CD4-positive, alpha-beta T cell treated with Interferon gamma for 1 hour (primary cell): ENCODE measurements around the gene FAM174C.
"Not testable (repeated sequence)": the region's sequence is repeated elsewhere in the genome, so short reads cannot be mapped to it uniquely, and the experiment has no call there.

Experiments used
- DNase-seq: peaks from one replicate; pipeline ENCODE4 v3.0.0-alpha.2; 2020

FAM174C gene

GRCh38 chr19:1288226-1288612 is 12.9 kb downstream of the FAM174C start:
- no peak for DNase-seq

GRCh38 chr19:1288833-1289685 is 13.7 kb downstream of the FAM174C start:
- DNase-seq: no peak

- DNase-seq: no peak
These were observed 14.3 kb downstream of the FAM174C start for GRCh38 chr19:1289686-1290025.

GRCh38 chr19:1290196-1290702 is 14.9 kb downstream of the FAM174C start:
- DNase-seq: no peak

GRCh38 chr19:1290703-1291651 is 15.6 kb downstream of the FAM174C start:
- no peak for DNase-seq

- DNase-seq: no peak
These were observed 16.6 kb downstream of the FAM174C start for GRCh38 chr19:1291761-1292418.

- no peak for DNase-seq
These were observed 17.3 kb downstream of the FAM174C start for GRCh38 chr19:1292419-1293151.

- no peak for DNase-seq
These were observed 18.7 kb downstream of the FAM174C start for GRCh38 chr19:1293782-1294604.

GRCh38 chr19:1294688-1295087 is 19.4 kb downstream of the FAM174C start:
- DNase-seq: no peak

GRCh38 chr19:1295169-1296012 is 20.1 kb downstream of the FAM174C start:
- no peak for DNase-seq

GRCh38 chr19:1296078-1296477 is 20.7 kb downstream of the FAM174C start:
- no peak for DNase-seq

- no peak for DNase-seq
These were observed 21.4 kb downstream of the FAM174C start for GRCh38 chr19:1296575-1297271.

- DNase-seq: no peak
These were observed 22.9 kb downstream of the FAM174C start for GRCh38 chr19:1298235-1298634.

GRCh38 chr19:1299801-1300200 is 24.5 kb downstream of the FAM174C start:
- DNase-seq: no peak

- DNase-seq: no peak
These were observed 25.6 kb downstream of the FAM174C start for GRCh38 chr19:1300744-1301490.

- no peak for DNase-seq
These were observed 27.4 kb downstream of the FAM174C start for GRCh38 chr19:1302533-1303239.

GRCh38 chr19:1304197-1304924 is 29.0 kb downstream of the FAM174C start:
- no peak for DNase-seq

- DNase-seq: not testable (repeated sequence)
These were observed 30.0 kb downstream of the FAM174C start for GRCh38 chr19:1305354-1305753.
